Measurements from ENCODE around the gene TNRC18. TPM values are rescaled to one million over a fixed set of nuclear protein-coding genes. Genes with fewer than 3 reads are reported as not detected.

The TNRC18 gene
- total and polyA plus RNA-seq, 4 donors = 33.4 to 117 (median 84.1) TPM

GRCh38 chr7:5348134-5349004 is 75.3 kb downstream of the TNRC18 start:
- Histone ChIP-seq H3K9me3 (ENCODE audit: control insufficient read depth in 4 of 4, insufficient read depth in 3 of 4, low read length in 3 of 4) (peaks cover 0 to 11% (median 6%) of the 10 kb centered on the region in 4 donors), H3K36me3 (ENCODE audit: control insufficient read depth in 4 of 4, insufficient read depth in 4 of 4, low read length in 4 of 4) (peaks cover 22 to 72% (median 37%) of the 10 kb centered on the region in 4 donors), H3K4me3 (no peak overlapping the region), H3K27me3 (ENCODE audit: control insufficient read depth in 3 of 3, insufficient read depth in 3 of 3, low read length in 2 of 3) (no peaks in the 10 kb centered on the region), H3K9ac (ENCODE audit: insufficient read depth in 1 of 2, low read length in 2 of 2) (no peak overlapping the region), H3K27ac (ENCODE audit: low read depth in 1 of 2, low read length in 1 of 2) (no peak overlapping the region), H3K4me1 (ENCODE audit: control insufficient read depth in 5 of 5, insufficient read depth in 5 of 5, low read length in 5 of 5) (no peaks in the 10 kb centered on the region)
- WGBS, 2 donors = 87 to 91% methylated on average over 21 of the region's 21 CpGs
- DNase-seq = no peak
- no peak for ATAC-seq (ENCODE audit: insufficient read depth, low FRiP score)
- TF ChIP-seq, protein P1, sequence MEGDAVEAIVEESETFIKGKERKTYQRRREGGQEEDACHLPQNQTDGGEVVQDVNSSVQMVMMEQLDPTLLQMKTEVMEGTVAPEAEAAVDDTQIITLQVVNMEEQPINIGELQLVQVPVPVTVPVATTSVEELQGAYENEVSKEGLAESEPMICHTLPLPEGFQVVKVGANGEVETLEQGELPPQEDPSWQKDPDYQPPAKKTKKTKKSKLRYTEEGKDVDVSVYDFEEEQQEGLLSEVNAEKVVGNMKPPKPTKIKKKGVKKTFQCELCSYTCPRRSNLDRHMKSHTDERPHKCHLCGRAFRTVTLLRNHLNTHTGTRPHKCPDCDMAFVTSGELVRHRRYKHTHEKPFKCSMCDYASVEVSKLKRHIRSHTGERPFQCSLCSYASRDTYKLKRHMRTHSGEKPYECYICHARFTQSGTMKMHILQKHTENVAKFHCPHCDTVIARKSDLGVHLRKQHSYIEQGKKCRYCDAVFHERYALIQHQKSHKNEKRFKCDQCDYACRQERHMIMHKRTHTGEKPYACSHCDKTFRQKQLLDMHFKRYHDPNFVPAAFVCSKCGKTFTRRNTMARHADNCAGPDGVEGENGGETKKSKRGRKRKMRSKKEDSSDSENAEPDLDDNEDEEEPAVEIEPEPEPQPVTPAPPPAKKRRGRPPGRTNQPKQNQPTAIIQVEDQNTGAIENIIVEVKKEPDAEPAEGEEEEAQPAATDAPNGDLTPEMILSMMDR (IDR thresholded peaks at IDR 0.05; ENCODE audit: control extremely low read depth, extremely low read depth) = no peak

DNA sequence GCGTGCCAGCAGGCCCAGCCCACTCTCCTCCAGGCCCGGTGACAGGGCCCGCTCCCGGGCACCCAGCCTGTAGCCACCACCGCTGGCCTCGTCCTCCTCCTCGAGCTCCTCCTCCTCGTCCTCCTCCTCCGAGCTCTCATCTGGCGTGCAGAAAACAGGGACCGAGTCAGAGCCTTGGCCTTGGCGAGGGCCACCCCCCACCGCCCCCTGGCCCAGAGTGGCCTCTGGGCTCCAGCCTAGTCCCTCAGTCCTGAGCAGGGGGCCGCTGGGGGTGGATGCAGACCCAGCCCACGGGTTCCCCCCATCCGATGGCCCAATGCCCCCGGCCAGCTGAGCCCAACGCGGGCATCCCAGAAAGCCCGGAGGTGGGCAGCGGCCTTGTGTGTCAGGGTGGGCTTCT is 78.0 kb downstream of the TNRC18 start:
- Histone ChIP-seq H3K4me1 (ENCODE audit: control insufficient read depth in 5 of 5, insufficient read depth in 5 of 5, low read length in 5 of 5) (no peaks in the 10 kb centered on the region), H3K9ac (ENCODE audit: insufficient read depth in 1 of 2, low read length in 2 of 2) (no peak overlapping the region), H3K27me3 (ENCODE audit: control insufficient read depth in 3 of 3, insufficient read depth in 3 of 3, low read length in 2 of 3) (no peaks in the 10 kb centered on the region), H3K9me3 (ENCODE audit: control insufficient read depth in 4 of 4, insufficient read depth in 3 of 4, low read length in 3 of 4) (peaks cover 0 to 11% (median 6%) of the 10 kb centered on the region in 4 donors), H3K36me3 (ENCODE audit: control insufficient read depth in 4 of 4, insufficient read depth in 4 of 4, low read length in 4 of 4) (peaks cover 35 to 62% (median 48%) of the 10 kb centered on the region in 4 donors), H3K4me3 (no peak overlapping the region), H3K27ac (ENCODE audit: low read depth in 1 of 2, low read length in 1 of 2) (no peak overlapping the region)
- no peak for ATAC-seq (ENCODE audit: insufficient read depth, low FRiP score)
- DNase-seq = no peak
- TF ChIP-seq, protein P1 (IDR thresholded peaks at IDR 0.05; ENCODE audit: control extremely low read depth, extremely low read depth) = no peak
- WGBS, 2 donors = 94 to 98% methylated on average over 21 of the region's 21 CpGs

- WGBS, 2 donors = 97 to 99% methylated on average over 13 of the region's 13 CpGs
- TF ChIP-seq, protein P1 (IDR thresholded peaks at IDR 0.05; ENCODE audit: control extremely low read depth, extremely low read depth) = no peak
- H3K4me1 ChIP-seq (ENCODE audit: control insufficient read depth in 5 of 5, insufficient read depth in 5 of 5, low read length in 5 of 5) = no peaks in the 10 kb centered on the region
- no peak overlapping the region for H3K27ac ChIP-seq (ENCODE audit: low read depth in 1 of 2, low read length in 1 of 2)
- no peaks in the 10 kb centered on the region for H3K27me3 ChIP-seq (ENCODE audit: control insufficient read depth in 3 of 3, insufficient read depth in 3 of 3, low read length in 2 of 3)
- ATAC-seq (ENCODE audit: insufficient read depth, low FRiP score) (no peak), DNase-seq (no peak)
- H3K9me3 ChIP-seq (ENCODE audit: control insufficient read depth in 4 of 4, insufficient read depth in 3 of 4, low read length in 3 of 4) = peaks cover 0 to 11% (median 6%) of the 10 kb centered on the region in 4 donors
- no peak overlapping the region for H3K4me3 ChIP-seq
- peaks cover 35 to 60% (median 50%) of the 10 kb centered on the region in 4 donors for H3K36me3 ChIP-seq (ENCODE audit: control insufficient read depth in 4 of 4, insufficient read depth in 4 of 4, low read length in 4 of 4)
- no peak overlapping the region for H3K9ac ChIP-seq (ENCODE audit: insufficient read depth in 1 of 2, low read length in 2 of 2)
Measured at GRCh38 chr7:5345171-5345570, 78.5 kb downstream of the TNRC18 start.

Data from lung (tissue), 12 donors.